ENCODE results near the gene BRD8. TPM values are rescaled to one million over a fixed set of nuclear protein-coding genes. Genes with fewer than 3 reads are reported as not detected.

Gene BRD8
- total and polyA plus RNA-seq, 2 donors (not counting 3 experiments of a cell fraction or from before 2014, with no cell fraction given) = 38.2 to 73.7 TPM

- intact Hi-C loops (cut with micrococcal nuclease) = no loop called here
- H2AFZ ChIP-seq (ENCODE audit: low read depth, low read length) = no peak overlapping the region
- H3K4me1 ChIP-seq (ENCODE audit: control insufficient read depth, extremely low read depth, insufficient read depth, low read length) = no peaks in the 10 kb centered on the region
- H3K79me2 ChIP-seq (ENCODE audit: control insufficient read depth, insufficient read depth, low read length) = no peaks in the 10 kb centered on the region
- DNase-seq (ENCODE audit: low read depth, low spot score) (no peak), FAIRE-seq (no peak)
- H3K4me3 ChIP-seq (replicated peaks in 1 of 3; ENCODE audit: insufficient read depth in 1 of 3, low read depth in 1 of 3, low read length in 3 of 3) = no peak overlapping the region
- peaks cover 13 to 16% of the 10 kb centered on the region in 2 experiments for H3K27me3 ChIP-seq (ENCODE audit: control insufficient read depth in 2 of 2, insufficient read depth in 2 of 2, low read length in 2 of 2)
- ChIA-PET CTCF (interaction anchor here (0.9 to 2.0 kb wide), 4 partner anchors 9 to 332 kb away, joined by 3 to 5 read pairs (median 4); no protein-coding TSS in a partner anchor), POLR2A (no interaction called here)
- H3K4me2 ChIP-seq (ENCODE audit: insufficient read depth, low read length) = no peak overlapping the region
- H4K20me1 ChIP-seq (replicated peaks; ENCODE audit: control insufficient read depth, extremely low read depth, insufficient read depth, low read length) = no peaks in the 10 kb centered on the region
- no peak for TF ChIP-seq POLR2A (IDR thresholded peaks at IDR 0.05; ENCODE audit: low read depth, low read length)
- TF ChIP-seq, protein P1, sequence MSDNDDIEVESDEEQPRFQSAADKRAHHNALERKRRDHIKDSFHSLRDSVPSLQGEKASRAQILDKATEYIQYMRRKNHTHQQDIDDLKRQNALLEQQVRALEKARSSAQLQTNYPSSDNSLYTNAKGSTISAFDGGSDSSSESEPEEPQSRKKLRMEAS (IDR thresholded peaks at IDR 0.05; ENCODE audit: insufficient read depth, insufficient read length) = no peak
- TF ChIP-seq, protein P2, sequence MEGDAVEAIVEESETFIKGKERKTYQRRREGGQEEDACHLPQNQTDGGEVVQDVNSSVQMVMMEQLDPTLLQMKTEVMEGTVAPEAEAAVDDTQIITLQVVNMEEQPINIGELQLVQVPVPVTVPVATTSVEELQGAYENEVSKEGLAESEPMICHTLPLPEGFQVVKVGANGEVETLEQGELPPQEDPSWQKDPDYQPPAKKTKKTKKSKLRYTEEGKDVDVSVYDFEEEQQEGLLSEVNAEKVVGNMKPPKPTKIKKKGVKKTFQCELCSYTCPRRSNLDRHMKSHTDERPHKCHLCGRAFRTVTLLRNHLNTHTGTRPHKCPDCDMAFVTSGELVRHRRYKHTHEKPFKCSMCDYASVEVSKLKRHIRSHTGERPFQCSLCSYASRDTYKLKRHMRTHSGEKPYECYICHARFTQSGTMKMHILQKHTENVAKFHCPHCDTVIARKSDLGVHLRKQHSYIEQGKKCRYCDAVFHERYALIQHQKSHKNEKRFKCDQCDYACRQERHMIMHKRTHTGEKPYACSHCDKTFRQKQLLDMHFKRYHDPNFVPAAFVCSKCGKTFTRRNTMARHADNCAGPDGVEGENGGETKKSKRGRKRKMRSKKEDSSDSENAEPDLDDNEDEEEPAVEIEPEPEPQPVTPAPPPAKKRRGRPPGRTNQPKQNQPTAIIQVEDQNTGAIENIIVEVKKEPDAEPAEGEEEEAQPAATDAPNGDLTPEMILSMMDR (IDR thresholded peaks at IDR 0.05; ENCODE audit: extremely low read depth in 1 of 2, insufficient read depth in 1 of 2, low read depth in 1 of 2, low read length in 2 of 2) = no peak
- TF ChIP-seq JUN (IDR thresholded peaks at IDR 0.05; ENCODE audit: borderline replicate concordance, insufficient read depth, insufficient read length, low read depth) = no peak
- no peak for TF ChIP-seq FOS (IDR thresholded peaks at IDR 0.05; ENCODE audit: borderline replicate concordance, insufficient read depth, low read length)
- TF ChIP-seq EZH2 (IDR thresholded peaks at IDR 0.05; ENCODE audit: borderline replicate concordance, low read depth, low read length, severe bottlenecking) = no peak
- TF ChIP-seq GATA2 (IDR thresholded peaks at IDR 0.05; ENCODE audit: insufficient read depth, insufficient read length, low read depth, low read length) = no peak
- TF ChIP-seq POLR2AphosphoS5 (IDR thresholded peaks at IDR 0.05; ENCODE audit: insufficient read depth, low read depth, low read length) = no peak
- no peaks in the 10 kb centered on the region for H3K9me1 ChIP-seq (replicated peaks; ENCODE audit: control insufficient read depth, extremely low read depth, insufficient read depth, low read length)
- no peak overlapping the region for H3K27ac ChIP-seq (ENCODE audit: insufficient read depth, low read depth, low read length)
- dilution Hi-C loops (cut with MboI; ENCODE audit: extremely low pct_ligation_motif_present, low sequenced_read_pairs) = no loop called here
- no peaks in the 10 kb centered on the region for H3K36me3 ChIP-seq (ENCODE audit: control insufficient read depth in 2 of 2, extremely low read depth in 1 of 2, insufficient read depth in 2 of 2, low read length in 2 of 2)
- H3K9ac ChIP-seq (replicated peaks; ENCODE audit: extremely low read depth, insufficient read depth, low read length) = no peak overlapping the region
- H3K9me3 ChIP-seq (replicated peaks; ENCODE audit: control insufficient read depth, insufficient read depth, low read length) = no peaks in the 10 kb centered on the region
- no TSS peak for BruUV-seq (replicated peaks)
These were observed 67.2 kb downstream of the BRD8 start for GRCh38 chr5:138111181-138111580.

Data from endothelial cell of umbilical vein (primary cell).